Activated CD8-positive, alpha-beta T cell treated with anti-CD3 and anti-CD28 coated beads, Interleukin-2, amount 10 ng/mL, durations not matched to agents 7 days and 5 days (primary cell): ENCODE results near the gene GCH1. TPM values are rescaled to one million over a fixed set of nuclear protein-coding genes. Genes with fewer than 3 reads are reported as not detected.
"Not testable (repeated sequence)": the region's sequence is repeated elsewhere in the genome, so short reads cannot be mapped to it uniquely, and the experiment has no call there.

ENCODE experiments used
- ATAC-seq: fragments of 150-1000 bp; cut with Tn5 transposase; one replicate; pipeline ENCODE4 v1.10.0; 2021; ENCODE audit warnings: moderate library complexity
- CTCF ChIA-PET: fragments of 350-600 bp; sonication (Branson Sonifier 250); formaldehyde crosslinking; loops from one replicate; lab custom pipeline; 2021; ENCODE audit warnings: antibody characterized with exemption; lab: Charles Lee
- POLR2A ChIA-PET: fragments of 350-600 bp; sonication (Branson Sonifier 250); formaldehyde crosslinking; loops from one replicate; lab custom pipeline; 2021; ENCODE audit warnings: antibody characterized with exemption; lab: Charles Lee
- DNase-seq: peaks from one replicate; pipeline ENCODE4 v3.0.0-alpha.2; 2020
- H3K27ac Mint-ChIP-seq: one replicate; pipeline ENCODE4 v1.8.0; 2021; ENCODE audit warnings: mild to moderate bottlenecking, mixed read lengths
- H3K27me3 Mint-ChIP-seq: one replicate; pipeline ENCODE4 v1.8.0; 2021; ENCODE audit warnings: low read depth, mixed read lengths
- H3K36me3 Mint-ChIP-seq: one replicate; pipeline ENCODE4 v1.8.0; 2021; ENCODE audit warnings: low read depth, mixed read lengths
- H3K4me1 Mint-ChIP-seq: one replicate; pipeline ENCODE4 v1.8.0; 2021; ENCODE audit warnings: low read depth, mixed read lengths
- H3K4me3 Mint-ChIP-seq: one replicate; pipeline ENCODE4 v1.8.0; 2021; ENCODE audit warnings: mild to moderate bottlenecking, mixed read lengths
- H3K9me3 Mint-ChIP-seq: one replicate; pipeline ENCODE4 v1.8.0; 2022; ENCODE audit warnings: mixed read lengths; ENCODE audit not compliant: insufficient read depth
- total RNA-seq, 2 experiments: library from RNA; stranded (reverse); gene quantifications; one replicate each; pipeline ENCODE4 v1.2.3, GENCODE V29; 2021

The GCH1 gene
- total RNA-seq, 2 experiments from 2014 or later: 51.4 to 52.3 TPM

GRCh38 chr14:54906075-54906474 is 3.4 kb upstream of the GCH1 start:
- peaks cover 3% of the 10 kb centered on the region for H3K9me3 Mint-ChIP-seq
- H3K4me3 Mint-ChIP-seq: no peak overlapping the region
- ChIA-PET POLR2A (interaction anchor here (1.0 kb wide), 1 partner anchor 120 kb away, joined by 3 read pairs; the partner anchor contains the start of gene WDHD1), CTCF (no interaction called here)
- peaks cover 38% of the 10 kb centered on the region for H3K4me1 Mint-ChIP-seq
- no peak for ATAC-seq
- DNase-seq: no peak
- no peak overlapping the region for H3K27ac Mint-ChIP-seq
- H3K36me3 Mint-ChIP-seq: peaks cover 7% of the 10 kb centered on the region
- no peaks in the 10 kb centered on the region for H3K27me3 Mint-ChIP-seq

DNA sequence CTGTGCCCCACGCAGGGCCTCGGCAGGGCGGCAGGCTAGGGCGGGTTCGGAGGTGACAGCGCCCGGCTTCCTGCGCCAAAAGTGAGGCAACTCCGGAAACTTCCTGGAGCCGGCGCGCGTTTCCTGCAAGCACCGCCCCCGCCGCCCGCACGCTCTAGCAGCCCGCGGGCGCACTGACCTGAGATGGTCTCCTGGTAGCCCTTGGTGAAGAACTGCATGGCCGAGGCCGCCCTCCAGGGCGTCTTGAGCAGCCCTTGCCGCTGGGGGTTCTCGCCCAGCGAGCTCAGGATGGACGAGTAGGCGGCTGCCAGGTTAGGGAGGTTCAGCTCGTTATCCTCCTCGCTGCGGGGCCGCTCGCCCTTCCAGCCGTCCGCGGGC is 494 bp downstream of the GCH1 start:
- Mint-ChIP-seq H3K4me1 (peaks cover 48% of the 10 kb centered on the region), H3K9me3 (peaks cover 3% of the 10 kb centered on the region), H3K27me3 (no peaks in the 10 kb centered on the region), H3K4me3 (peak overlapping the region; percentile 90), H3K36me3 (peaks cover 24% of the 10 kb centered on the region), H3K27ac (peak overlapping the region; percentile 91)
- ChIA-PET CTCF (interaction anchor here (1.0 to 4.5 kb wide), 8 partner anchors 8 to 126 kb away, joined by 3 to 39 read pairs (median 7); no protein-coding TSS in a partner anchor), POLR2A (interaction anchor here (0.6 to 2.9 kb wide), 6 partner anchors 17 to 392 kb away, joined by 3 to 26 read pairs (median 4); partner anchors contain the start of gene SAMD4A)
- ATAC-seq: peak; percentile 71
- peak; percentile 88 for DNase-seq

DNA sequence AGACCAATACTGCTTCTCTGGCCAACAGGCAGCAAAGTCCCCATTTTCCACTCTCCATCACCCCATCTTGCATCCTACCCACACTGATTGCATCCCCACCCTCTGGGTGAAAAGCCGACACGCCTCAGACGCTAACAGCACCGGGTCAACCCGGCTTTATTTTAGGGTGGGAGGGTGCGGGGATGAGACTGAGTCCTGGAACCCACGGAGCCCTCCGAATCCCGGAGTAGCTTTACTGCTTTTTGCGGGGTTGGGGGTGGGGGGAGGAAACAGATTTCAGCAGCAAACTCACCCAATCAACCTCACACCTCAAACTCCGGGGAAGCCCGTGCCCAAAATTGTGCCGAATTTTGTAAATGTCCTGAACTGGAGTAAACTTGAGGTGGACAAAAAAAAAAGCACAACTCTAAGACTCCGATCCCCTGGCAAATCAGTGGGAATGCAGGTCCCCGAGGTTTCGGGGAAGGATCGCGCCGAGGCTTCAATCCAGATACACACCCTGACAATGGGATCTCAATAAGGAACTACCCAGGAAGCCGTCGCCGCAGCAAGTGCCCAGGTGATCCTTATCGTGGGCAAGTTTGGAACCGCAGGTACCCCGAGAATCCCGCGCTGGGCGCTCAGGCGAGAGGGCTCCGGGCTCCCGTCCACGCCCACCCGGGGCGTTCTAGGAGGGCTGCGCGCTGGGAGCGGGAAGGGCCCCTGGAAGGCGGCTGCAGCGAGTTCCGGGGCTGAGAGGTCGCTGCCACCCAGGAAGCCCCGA is 1.1 kb downstream of the GCH1 start:
- H3K4me1 Mint-ChIP-seq: peaks cover 42% of the 10 kb centered on the region
- DNase-seq: peak; percentile 44
- H3K27me3 Mint-ChIP-seq: no peaks in the 10 kb centered on the region
- peaks cover 3% of the 10 kb centered on the region for H3K9me3 Mint-ChIP-seq
- H3K27ac Mint-ChIP-seq: peak overlapping the region; percentile 91
- ChIA-PET POLR2A (interaction anchor here (0.6 to 2.9 kb wide), 6 partner anchors 16 to 391 kb away, joined by 3 to 26 read pairs (median 4); partner anchors contain the start of genes SAMD4A, SOCS4 and WDHD1), CTCF (interaction anchor here (0.8 to 4.5 kb wide), 7 partner anchors 9 to 460 kb away, joined by 3 to 39 read pairs (median 8); partner anchors contain the start of gene CNIH1)
- H3K36me3 Mint-ChIP-seq: peaks cover 24% of the 10 kb centered on the region
- ATAC-seq: no peak
- peak overlapping the region; percentile 90 for H3K4me3 Mint-ChIP-seq

- Mint-ChIP-seq H3K27ac (peak overlapping the region; percentile 15), H3K9me3 (no peaks in the 10 kb centered on the region), H3K36me3 (peaks cover 27% of the 10 kb centered on the region), H3K27me3 (no peaks in the 10 kb centered on the region), H3K4me3 (peak overlapping the region; percentile 90), H3K4me1 (peaks cover 39% of the 10 kb centered on the region)
- DNase-seq (no peak), ATAC-seq (no peak)
- ChIA-PET POLR2A (interaction anchor here (1.0 to 1.5 kb wide), 2 partner anchors 18 to 127 kb away, joined by 3 to 6 read pairs; partner anchors contain the start of genes SOCS4 and WDHD1), CTCF (interaction anchor here (0.9 to 2.0 kb wide), 5 partner anchors 9 to 336 kb away, joined by 3 to 7 read pairs (median 5); no protein-coding TSS in a partner anchor)
These were observed 3.1 kb downstream of the GCH1 start for GRCh38 chr14:54899573-54899972.

GRCh38 chr14:54897809-54898555 is 4.6 kb downstream of the GCH1 start:
- Mint-ChIP-seq H3K36me3 (peaks cover 28% of the 10 kb centered on the region), H3K4me1 (peaks cover 36% of the 10 kb centered on the region)
- POLR2A ChIA-PET: interaction anchor here (1.0 to 1.4 kb wide), 2 partner anchors 9 to 11 kb away, joined by 3 to 5 read pairs; no protein-coding TSS in a partner anchor
- H3K9me3 Mint-ChIP-seq, ATAC-seq, H3K4me3 Mint-ChIP-seq, DNase-seq, H3K27ac Mint-ChIP-seq, H3K27me3 Mint-ChIP-seq: not testable (repeated sequence)
- CTCF ChIA-PET: interaction anchor here (1.3 kb wide), 1 partner anchor 11 kb away, joined by 4 read pairs; no protein-coding TSS in a partner anchor

DNA sequence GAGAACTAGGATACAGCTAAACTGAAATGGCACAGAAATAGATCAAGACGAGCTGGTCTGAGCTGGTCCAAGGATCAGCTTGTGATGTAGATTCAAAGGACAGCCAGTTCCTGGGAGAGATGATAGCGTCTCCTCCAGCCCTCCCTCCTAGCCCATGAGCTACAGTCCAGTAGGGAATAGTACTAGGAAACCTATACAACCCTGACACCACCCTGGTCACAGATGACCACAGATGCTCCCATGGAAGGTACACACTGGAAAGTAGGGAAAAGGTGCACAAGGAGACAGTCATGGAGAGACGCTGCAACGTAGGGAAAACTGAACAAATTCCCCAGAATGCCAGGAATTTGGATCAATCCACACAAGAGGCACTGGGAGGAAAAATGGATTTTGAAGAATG is 6.9 kb downstream of the GCH1 start:
- no peaks in the 10 kb centered on the region for H3K9me3 Mint-ChIP-seq
- no peaks in the 10 kb centered on the region for H3K27me3 Mint-ChIP-seq
- CTCF ChIA-PET: interaction anchor here (6.6 kb wide), 1 partner anchor 14 kb away, joined by 42 read pairs; no protein-coding TSS in a partner anchor
- peaks cover 39% of the 10 kb centered on the region for H3K4me1 Mint-ChIP-seq
- ATAC-seq (no peak), DNase-seq (no peak)
- no peak overlapping the region for H3K27ac Mint-ChIP-seq
- POLR2A ChIA-PET: interaction anchor here (0.6 kb wide), 1 partner anchor 1769 kb away, joined by 4 read pairs; no protein-coding TSS in a partner anchor
- peaks cover 31% of the 10 kb centered on the region for H3K36me3 Mint-ChIP-seq
- no peak overlapping the region for H3K4me3 Mint-ChIP-seq

DNA sequence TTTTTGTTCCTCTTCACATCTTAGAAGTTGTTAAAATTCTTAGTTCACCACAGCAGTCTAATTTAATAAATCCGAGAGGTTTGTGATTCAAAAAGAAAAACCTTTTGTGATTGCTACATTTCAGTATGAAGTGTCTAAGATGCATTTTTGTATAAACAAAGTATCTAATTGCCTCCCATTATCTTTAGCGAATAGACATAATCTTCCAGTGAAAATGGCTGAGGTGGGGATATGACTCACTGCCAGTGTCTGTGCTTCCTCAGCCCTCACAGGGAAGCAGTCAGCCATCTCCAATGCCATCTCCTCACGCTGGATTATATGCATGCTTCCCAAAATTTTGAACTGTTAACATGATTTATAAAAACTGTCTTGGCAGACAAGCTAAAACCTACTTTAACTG is 7.6 kb downstream of the GCH1 start:
- DNase-seq (no peak), ATAC-seq (no peak)
- H3K9me3 Mint-ChIP-seq: no peaks in the 10 kb centered on the region
- H3K4me1 Mint-ChIP-seq: peaks cover 36% of the 10 kb centered on the region
- ChIA-PET CTCF (interaction anchor here (6.6 kb wide), 1 partner anchor 13 kb away, joined by 42 read pairs; no protein-coding TSS in a partner anchor), POLR2A (no interaction called here)
- H3K27ac Mint-ChIP-seq: no peak overlapping the region
- H3K27me3 Mint-ChIP-seq: no peaks in the 10 kb centered on the region
- no peak overlapping the region for H3K4me3 Mint-ChIP-seq
- H3K36me3 Mint-ChIP-seq: peaks cover 27% of the 10 kb centered on the region

GRCh38 chr14:54893151-54893760 is 9.4 kb downstream of the GCH1 start:
- CTCF ChIA-PET: interaction anchor here (0.8 to 6.6 kb wide), 3 partner anchors 9 to 11 kb away, joined by 3 to 42 read pairs (median 4); partner anchors contain the start of gene GCH1
- no peak overlapping the region for H3K27ac Mint-ChIP-seq
- H3K36me3 Mint-ChIP-seq: peaks cover 22% of the 10 kb centered on the region
- DNase-seq (peak; percentile 39), ATAC-seq (peak; percentile 48)
- no peaks in the 10 kb centered on the region for H3K27me3 Mint-ChIP-seq
- H3K9me3 Mint-ChIP-seq: no peaks in the 10 kb centered on the region
- no peak overlapping the region for H3K4me3 Mint-ChIP-seq
- peaks cover 43% of the 10 kb centered on the region for H3K4me1 Mint-ChIP-seq
- POLR2A ChIA-PET: interaction anchor here (1.0 kb wide), 1 partner anchor 10 kb away, joined by 3 read pairs; no protein-coding TSS in a partner anchor

- CTCF ChIA-PET: interaction anchor here (1.1 to 6.6 kb wide), 4 partner anchors 8 to 12 kb away, joined by 3 to 42 read pairs (median 14); partner anchors contain the start of gene GCH1
- H3K36me3 Mint-ChIP-seq: peaks cover 19% of the 10 kb centered on the region
- H3K27me3 Mint-ChIP-seq: no peaks in the 10 kb centered on the region
- no peaks in the 10 kb centered on the region for H3K9me3 Mint-ChIP-seq
- no peak overlapping the region for H3K27ac Mint-ChIP-seq
- DNase-seq: no peak
- POLR2A ChIA-PET: no interaction called here
- peaks cover 44% of the 10 kb centered on the region for H3K4me1 Mint-ChIP-seq
- H3K4me3 Mint-ChIP-seq: no peak overlapping the region
- no peak for ATAC-seq
These were observed 11.0 kb downstream of the GCH1 start for GRCh38 chr14:54891471-54892245.

DNA sequence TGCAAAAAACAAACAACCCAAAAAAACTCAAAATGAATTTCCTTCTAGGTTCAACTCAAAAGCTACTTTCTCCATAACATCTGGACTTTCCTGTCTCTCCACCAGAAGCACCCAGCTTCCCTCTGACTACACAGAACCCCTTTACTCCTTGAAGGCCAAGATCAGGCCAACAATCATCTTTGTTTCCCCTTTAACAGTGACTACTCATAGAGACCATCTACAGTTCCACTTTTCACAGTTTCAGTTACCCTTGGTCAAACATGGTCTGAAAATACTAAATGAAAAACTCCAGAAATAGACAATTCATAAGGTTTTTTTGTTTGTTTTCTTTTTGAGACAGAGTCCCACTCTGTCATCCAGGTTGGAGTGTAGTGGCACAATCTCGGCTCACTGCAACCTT is 11.8 kb downstream of the GCH1 start:
- ATAC-seq (no peak), DNase-seq (no peak)
- ChIA-PET POLR2A (no interaction called here), CTCF (interaction anchor here (0.9 to 6.6 kb wide), 4 partner anchors 9 to 116 kb away, joined by 3 to 42 read pairs (median 14); partner anchors contain the start of gene GCH1)
- Mint-ChIP-seq H3K4me3 (no peak overlapping the region), H3K36me3 (peaks cover 18% of the 10 kb centered on the region), H3K9me3 (no peaks in the 10 kb centered on the region), H3K27ac (peak overlapping the region; percentile 39), H3K27me3 (no peaks in the 10 kb centered on the region), H3K4me1 (peaks cover 43% of the 10 kb centered on the region)
